ENCODE measurements around the gene THSD7B. TPM values are rescaled to one million over a fixed set of nuclear protein-coding genes. Genes with fewer than 3 reads are reported as not detected.

Gene THSD7B
- total and polyA plus RNA-seq, 10 of the 15 experiments (the other 5 are each of a cell fraction or from before 2014, with no cell fraction given): 0.03 to 0.56 (median 0.28) TPM

GRCh38 chr2:137229834-137230233 is 464.5 kb downstream of the THSD7B start:
- DNase-seq (ENCODE audit: low read depth, low spot score) (no peak), FAIRE-seq (no peak), ATAC-seq (no peak)
- in situ Hi-C loops (cut with MboI) (no loop called here), intact Hi-C loops (cut with micrococcal nuclease; ENCODE audit: unreplicated experiment) (no loop called here)
- Histone ChIP-seq H3K4me3 (no peak overlapping the region), H3K9ac (ENCODE audit: control insufficient read depth, insufficient read depth, low read length) (no peak overlapping the region), H3K4me2 (ENCODE audit: control insufficient read depth, insufficient read depth) (no peak overlapping the region), H2AFZ (ENCODE audit: control insufficient read depth, low read depth, low read length) (no peak overlapping the region), H4K20me1 (ENCODE audit: control insufficient read depth, insufficient read depth) (no peaks in the 10 kb centered on the region), H3K27ac (ENCODE audit: control insufficient read depth, insufficient read depth) (no peak overlapping the region), H3K4me1 (ENCODE audit: control insufficient read depth, insufficient read depth, low read length) (no peaks in the 10 kb centered on the region), H3K27me3 (replicated peaks in 1 of 2; ENCODE audit: control insufficient read depth in 2 of 2, insufficient read depth in 2 of 2, low read length in 1 of 2) (no peaks in the 10 kb centered on the region), H3K79me2 (ENCODE audit: control insufficient read depth, insufficient read depth, low read length) (no peaks in the 10 kb centered on the region), H3K36me3 (ENCODE audit: control insufficient read depth in 2 of 2, insufficient read depth in 2 of 2, low read length in 1 of 2) (no peaks in the 10 kb centered on the region), H3K9me3 (replicated peaks; ENCODE audit: control insufficient read depth, insufficient read depth, low read length) (no peaks in the 10 kb centered on the region)
- ChIA-PET POLR2A (interaction anchor here (0.5 kb wide), 1 partner anchor 22 kb away, joined by 3 read pairs; no protein-coding TSS in a partner anchor), CTCF (interaction anchor here (1.5 kb wide), 1 partner anchor 51 kb away, joined by 4 read pairs; no protein-coding TSS in a partner anchor), SMC1A (ENCODE audit: uncharacterized antibody, unreplicated experiment) (interaction anchor here (0.9 to 3.3 kb wide), 4 partner anchors 11 to 30 kb away, joined by 3 to 12 read pairs (median 5); no protein-coding TSS in a partner anchor), RAD21 (ENCODE audit: unreplicated experiment) (no interaction called here)
- TF ChIP-seq SPI1 (IDR thresholded peaks at IDR 0.05; ENCODE audit: borderline replicate concordance, insufficient read depth, low read depth, low read length) (no peak), RELA (IDR thresholded peaks at IDR 0.05; ENCODE audit: borderline replicate concordance, partially characterized antibody) (no peak), ATF7 (IDR thresholded peaks at IDR 0.05; ENCODE audit: low read depth) (peak; percentile 92), EP300 (IDR thresholded peaks at IDR 0.05; ENCODE audit: borderline replicate concordance in 1 of 2, control insufficient read depth in 1 of 2, low read depth in 2 of 2, low read length in 2 of 2) (no peak), TCF3 (IDR thresholded peaks at IDR 0.05; ENCODE audit: borderline replicate concordance, insufficient read depth, low read depth, low read length) (no peak)
- BruUV-seq (replicated peaks): no TSS peak
- WGBS (ENCODE audit: insufficient coverage, insufficient replicate concordance, low lambda C conversion rate, missing lambda C conversion rate): 46% methylated on average over 5 of the region's 5 CpGs

- Histone ChIP-seq H2AFZ (ENCODE audit: control insufficient read depth, low read depth, low read length) (no peak overlapping the region), H3K4me2 (ENCODE audit: control insufficient read depth, insufficient read depth) (no peak overlapping the region), H4K20me1 (ENCODE audit: control insufficient read depth, insufficient read depth) (no peaks in the 10 kb centered on the region), H3K4me3 (no peak overlapping the region), H3K36me3 (ENCODE audit: control insufficient read depth in 2 of 2, insufficient read depth in 2 of 2, low read length in 1 of 2) (no peaks in the 10 kb centered on the region), H3K27ac (ENCODE audit: control insufficient read depth, insufficient read depth) (no peak overlapping the region), H3K79me2 (ENCODE audit: control insufficient read depth, insufficient read depth, low read length) (no peaks in the 10 kb centered on the region), H3K9ac (ENCODE audit: control insufficient read depth, insufficient read depth, low read length) (no peak overlapping the region), H3K27me3 (replicated peaks in 1 of 2; ENCODE audit: control insufficient read depth in 2 of 2, insufficient read depth in 2 of 2, low read length in 1 of 2) (no peaks in the 10 kb centered on the region), H3K9me3 (replicated peaks; ENCODE audit: control insufficient read depth, insufficient read depth, low read length) (no peaks in the 10 kb centered on the region), H3K4me1 (ENCODE audit: control insufficient read depth, insufficient read depth, low read length) (no peaks in the 10 kb centered on the region)
- no peak for ATAC-seq
- ChIA-PET SMC1A (ENCODE audit: uncharacterized antibody, unreplicated experiment) (interaction anchor here (0.7 to 1.2 kb wide), 7 partner anchors 9 to 57 kb away, joined by 3 to 5 read pairs (median 4); no protein-coding TSS in a partner anchor), CTCF (interaction anchor here (0.7 to 1.5 kb wide), 2 partner anchors 9 to 147 kb away, joined by 3 to 5 read pairs; no protein-coding TSS in a partner anchor), POLR2A (no interaction called here), RAD21 (ENCODE audit: unreplicated experiment) (interaction anchor here (0.8 kb wide), 1 partner anchor 25 kb away, joined by 3 read pairs; no protein-coding TSS in a partner anchor)
- no peak for FAIRE-seq
- DNase-seq (ENCODE audit: low read depth, low spot score): no peak
- in situ Hi-C loops (cut with MboI): no loop called here
- WGBS (ENCODE audit: insufficient coverage, insufficient replicate concordance, low lambda C conversion rate, missing lambda C conversion rate): 8% methylated on average over 4 of the region's 4 CpGs
- BruUV-seq (replicated peaks): no TSS peak
- intact Hi-C loops (cut with micrococcal nuclease; ENCODE audit: unreplicated experiment): no loop called here
- no peak for TF ChIP-seq POLR2AphosphoS2 (IDR thresholded peaks at IDR 0.05; ENCODE audit: low read depth, low read length)
- no peak for TF ChIP-seq DPF2 (IDR thresholded peaks at IDR 0.05)
- TF ChIP-seq PAX5 (IDR thresholded peaks at IDR 0.05; ENCODE audit: borderline replicate concordance, low read depth, low read length): no peak
- TF ChIP-seq CTCF (IDR thresholded peaks at IDR 0.05 in 2 of 3, conservative IDR thresholded peaks at IDR 0.05 in 1 of 3; ENCODE audit: control insufficient read depth in 2 of 3, extremely low read depth in 1 of 3, insufficient read depth in 1 of 3, low read depth in 3 of 3, low read length in 3 of 3): no peak
- TF ChIP-seq REST (IDR thresholded peaks at IDR 0.05; ENCODE audit: low read depth, low read length): no peak
- TF ChIP-seq RCOR1 (conservative IDR thresholded peaks at IDR 0.05; ENCODE audit: low read depth, low read length): no peak
Observed at GRCh38 chr2:137231628-137232027, 466.3 kb downstream of the THSD7B start.
